HEK293T (cell line): ENCODE measurements around the gene MSX1.

Source experiments
- CTCF ChIA-PET: fragments of 350-600 bp; formaldehyde crosslinking; extraction: SDS; loops from one replicate; lab custom pipeline; 2021; ENCODE audit warnings: antibody characterized with exemption, inconsistent platforms; lab: Yijun Ruan, JAX
- POLR2A ChIA-PET: fragments of 350-600 bp; formaldehyde crosslinking; extraction: SDS; loops from one replicate; lab custom pipeline; 2020; ENCODE audit warnings: antibody characterized with exemption, inconsistent platforms; lab: Yijun Ruan, JAX
- DNase-seq: peaks from one replicate; pipeline ENCODE4 v3.0.0; 2012; ENCODE audit warnings: mixed read lengths; ENCODE audit errors: extremely low spot score
- ARNT ChIP-seq: fragments of 450-650 bp; IDR thresholded peaks from 2 replicates; pipeline ENCODE4 v1.6.1; 2017; ENCODE audit warnings: mild to moderate bottlenecking
- BHLHE40 ChIP-seq: fragments of 450-650 bp; IDR thresholded peaks from 2 replicates; pipeline ENCODE4 v1.6.1; 2016; ENCODE audit warnings: mild to moderate bottlenecking, moderate library complexity, borderline replicate concordance
- CTBP1 ChIP-seq: fragments of 450-650 bp; IDR thresholded peaks from 2 replicates; pipeline ENCODE4 v1.6.1; 2016; ENCODE audit warnings: borderline replicate concordance
- ELF4 ChIP-seq: fragments of 450-650 bp; IDR thresholded peaks from 2 replicates; pipeline ENCODE4 v1.6.1; 2017; ENCODE audit warnings: antibody characterized with exemption
- FOXA1 ChIP-seq: fragments of 450-650 bp; IDR thresholded peaks from 2 replicates; pipeline ENCODE4 v1.6.1; 2016; ENCODE audit warnings: mild to moderate bottlenecking
- FOXK2 ChIP-seq: fragments of 450-650 bp; IDR thresholded peaks from 2 replicates; pipeline ENCODE4 v1.6.1; 2016; ENCODE audit warnings: mild to moderate bottlenecking
- FOXM1 ChIP-seq: fragments of 450-650 bp; IDR thresholded peaks from 2 replicates; pipeline ENCODE4 v1.6.1; 2017; ENCODE audit warnings: mild to moderate bottlenecking, borderline replicate concordance
- HDGF ChIP-seq: fragments of 450-650 bp; IDR thresholded peaks from 2 replicates; pipeline ENCODE4 v1.6.1; 2017; ENCODE audit warnings: antibody characterized with exemption, borderline replicate concordance
- L3MBTL2 ChIP-seq: fragments of 450-650 bp; conservative IDR thresholded peaks from 2 replicates; pipeline ENCODE4 v1.6.1; 2016; ENCODE audit warnings: mild to moderate bottlenecking
- LEF1 ChIP-seq: fragments of 450-650 bp; IDR thresholded peaks from 2 replicates; pipeline ENCODE4 v1.6.1; 2017; ENCODE audit warnings: mild to moderate bottlenecking, borderline replicate concordance
- NFRKB ChIP-seq: fragments of 450-650 bp; IDR thresholded peaks from 2 replicates; pipeline ENCODE4 v1.6.1; 2016; ENCODE audit warnings: mild to moderate bottlenecking, moderate library complexity
- SP1 ChIP-seq: fragments of 450-650 bp; IDR thresholded peaks from 2 replicates; pipeline ENCODE4 v1.6.1; 2017
- SUZ12 ChIP-seq: fragments of 450-650 bp; IDR thresholded peaks from 2 replicates; pipeline ENCODE4 v1.6.1; 2016; ENCODE audit warnings: mild to moderate bottlenecking
- TARDBP ChIP-seq: fragments of 450-650 bp; IDR thresholded peaks from 2 replicates; pipeline ENCODE4 v1.6.1; 2016
- ZNF384 ChIP-seq: fragments of 450-650 bp; IDR thresholded peaks from 2 replicates; pipeline ENCODE4 v1.6.1; 2016
- TF ChIP-seq, protein P1 (sequence below): fragments of 450-650 bp; IDR thresholded peaks from 2 replicates; pipeline ENCODE4 v1.6.1; 2016

The MSX1 gene

GRCh38 chr4:4864940-4865704, 5.7 kb downstream of the MSX1 start:
- CTCF ChIA-PET = interaction anchor here (0.6 kb wide), 1 partner anchor 358 kb away, joined by 3 read pairs; no protein-coding TSS in a partner anchor
- TF ChIP-seq ZNF384 (no peak), NFRKB (no peak), SUZ12 (no peak), FOXK2 (no peak), L3MBTL2 (no peak), FOXA1 (no peak), ELF4 (no peak), BHLHE40 (no peak), HDGF (no peak), SP1 (no peak), LEF1 (no peak), ARNT (no peak), TARDBP (no peak), FOXM1 (no peak), CTBP1 (no peak)
- TF ChIP-seq, protein P1, sequence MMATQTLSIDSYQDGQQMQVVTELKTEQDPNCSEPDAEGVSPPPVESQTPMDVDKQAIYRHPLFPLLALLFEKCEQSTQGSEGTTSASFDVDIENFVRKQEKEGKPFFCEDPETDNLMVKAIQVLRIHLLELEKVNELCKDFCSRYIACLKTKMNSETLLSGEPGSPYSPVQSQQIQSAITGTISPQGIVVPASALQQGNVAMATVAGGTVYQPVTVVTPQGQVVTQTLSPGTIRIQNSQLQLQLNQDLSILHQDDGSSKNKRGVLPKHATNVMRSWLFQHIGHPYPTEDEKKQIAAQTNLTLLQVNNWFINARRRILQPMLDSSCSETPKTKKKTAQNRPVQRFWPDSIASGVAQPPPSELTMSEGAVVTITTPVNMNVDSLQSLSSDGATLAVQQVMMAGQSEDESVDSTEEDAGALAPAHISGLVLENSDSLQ = no peak
- POLR2A ChIA-PET = interaction anchor here (1.7 kb wide), 1 partner anchor 10 kb away, joined by 8 read pairs; no protein-coding TSS in a partner anchor
- no peak for DNase-seq

- TF ChIP-seq NFRKB (no peak), ELF4 (no peak), FOXA1 (no peak), SP1 (no peak), LEF1 (no peak), SUZ12 (no peak)
- TF ChIP-seq, protein P1 = no peak
- POLR2A ChIA-PET = no interaction called here
- CTCF ChIA-PET = no interaction called here
Measured at GRCh38 chr4:4865705-4866123, 6.2 kb downstream of the MSX1 start.

GRCh38 chr4:4866124-4866865, 6.8 kb downstream of the MSX1 start:
- TF ChIP-seq TARDBP = no peak
- TF ChIP-seq FOXA1 = no peak
- TF ChIP-seq SUZ12 = no peak
- no peak for TF ChIP-seq SP1
- no peak for TF ChIP-seq CTBP1
- TF ChIP-seq L3MBTL2 = no peak
- no peak for TF ChIP-seq ELF4
- no peak for TF ChIP-seq BHLHE40
- no peak for TF ChIP-seq LEF1
- TF ChIP-seq NFRKB = no peak
- no peak for TF ChIP-seq HDGF
- no peak for TF ChIP-seq FOXM1
- TF ChIP-seq ARNT = no peak
- no peak for TF ChIP-seq ZNF384
- TF ChIP-seq FOXK2 = no peak
- TF ChIP-seq, protein P1 = no peak
- CTCF ChIA-PET = no interaction called here
- no peak for DNase-seq
- POLR2A ChIA-PET = no interaction called here

More at GRCh38 chr4:4865705-4866123, 6.2 kb downstream of the MSX1 start:
- no peak for DNase-seq

DNA sequence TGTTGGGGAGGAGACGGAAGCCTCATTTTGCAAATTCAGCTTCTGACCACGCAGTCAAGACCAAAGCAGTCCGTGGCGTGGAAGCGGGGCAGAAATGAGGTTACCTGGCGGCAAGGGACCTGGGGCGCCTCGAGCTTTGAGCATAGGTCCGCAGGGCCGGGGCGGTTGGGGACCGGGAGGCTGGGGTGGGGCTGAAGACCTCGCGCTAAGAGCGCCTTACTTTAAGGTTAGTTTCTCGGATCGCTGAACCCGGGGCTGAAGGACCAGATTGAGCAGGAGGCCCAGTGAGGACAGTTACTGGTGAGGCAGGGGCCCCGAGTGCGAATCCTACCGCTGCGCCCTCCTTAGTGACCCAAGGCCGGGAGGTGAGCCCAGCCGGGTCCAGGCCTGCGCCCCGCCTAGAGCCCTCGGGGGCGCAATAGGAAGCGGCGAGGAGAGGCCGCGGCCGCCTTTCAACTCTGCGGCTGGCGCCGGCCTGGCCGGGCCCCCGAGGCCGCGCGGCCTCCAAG, 7.5 kb downstream of the MSX1 start:
- CTCF ChIA-PET = no interaction called here
- TF ChIP-seq ARNT = no peak
- no peak for TF ChIP-seq LEF1
- no peak for TF ChIP-seq NFRKB
- TF ChIP-seq L3MBTL2 = no peak
- no peak for TF ChIP-seq SUZ12
- POLR2A ChIA-PET = no interaction called here
- no peak for DNase-seq

DNA sequence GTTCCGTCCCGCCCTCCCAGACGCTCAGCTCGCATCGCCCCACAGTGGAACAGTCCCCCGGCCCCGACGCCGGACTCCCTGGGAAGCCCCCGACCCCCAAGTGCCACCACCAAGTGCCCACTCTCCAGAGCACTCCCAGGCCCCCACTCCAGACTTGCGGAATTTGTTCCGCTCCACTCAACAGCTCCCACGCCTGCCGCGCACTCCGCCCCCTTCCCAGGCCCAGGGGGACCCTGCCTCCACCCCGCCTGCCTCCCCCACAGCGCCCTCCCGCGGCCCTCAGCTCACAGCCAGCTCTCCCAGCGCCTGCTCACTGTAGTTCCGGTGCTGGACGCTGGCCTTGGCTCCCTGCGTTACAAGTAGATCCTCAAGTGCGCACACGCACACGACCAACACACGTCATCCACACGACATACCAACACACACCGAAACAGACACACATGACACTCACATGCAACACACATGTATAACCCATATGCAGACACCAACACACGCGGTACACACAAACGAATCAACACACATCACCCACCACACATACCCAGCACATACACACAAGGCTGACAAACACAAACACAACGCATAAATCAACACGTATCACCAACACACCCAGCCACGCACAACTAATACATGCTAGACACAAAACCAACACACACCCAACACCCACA, 8.0 kb downstream of the MSX1 start:
- no peak for DNase-seq
- CTCF ChIA-PET = no interaction called here
- POLR2A ChIA-PET = no interaction called here
- TF ChIP-seq LEF1 = no peak
- no peak for TF ChIP-seq FOXA1
- no peak for TF ChIP-seq ZNF384
- TF ChIP-seq SP1 = no peak
- no peak for TF ChIP-seq SUZ12
- TF ChIP-seq HDGF = no peak
